Stimulated activated CD8-positive, alpha-beta memory T cell treated with anti-CD3 and anti-CD28 coated beads, Interleukin-4, amount 100 ng/mL, for 1 hour (primary cell): Measurements from ENCODE around the gene LRRC3C.

Experiments used
- DNase-seq, 2 donors: peaks; one replicate each; pipeline ENCODE4 v3.0.0-alpha.2; 2020; ENCODE audit warnings: low read depth in 2 of 2, low spot score in 1 of 2

Gene LRRC3C

DNA sequence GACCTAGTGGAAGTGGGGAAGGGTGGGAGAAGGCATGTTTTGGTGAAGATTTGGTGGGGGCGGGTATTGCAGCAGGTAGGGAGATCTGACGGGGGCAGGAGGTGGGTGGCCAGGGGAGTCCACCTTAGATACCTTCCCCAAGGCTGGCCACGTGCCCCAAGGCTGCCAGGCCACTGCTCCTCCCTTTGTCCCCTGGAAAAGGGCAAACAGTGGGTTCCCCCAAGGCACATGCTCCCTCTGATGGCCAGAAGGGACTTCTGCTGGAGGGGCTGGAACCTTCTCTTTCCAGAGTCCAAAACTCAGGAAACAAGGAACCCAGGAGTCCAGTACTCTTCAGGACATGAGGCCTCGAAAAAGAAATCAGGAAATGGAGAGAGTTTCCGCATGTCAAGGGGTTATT, 46.9 kb downstream of the LRRC3C start:
- DNase-seq: no peak

DNA sequence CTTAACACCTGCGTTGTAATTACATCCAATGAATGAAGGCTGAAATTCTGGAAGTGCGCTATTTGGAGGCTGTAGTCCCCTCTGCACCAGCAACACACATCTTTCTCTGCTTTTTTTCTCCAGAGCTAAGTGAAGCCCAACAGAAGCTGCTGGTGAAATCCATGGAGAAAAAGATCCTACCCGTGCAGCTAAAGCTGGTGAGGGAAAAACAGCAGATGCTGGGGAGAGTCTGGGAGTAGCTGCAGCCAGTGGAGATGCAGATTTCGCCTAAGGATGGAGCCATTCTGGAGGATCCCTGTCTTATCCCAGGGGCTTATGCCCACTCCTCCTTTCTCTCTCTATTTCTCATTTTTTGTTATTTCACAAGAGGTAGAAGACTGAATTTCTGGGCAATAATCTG, 48.3 kb downstream of the LRRC3C start:
- no peak for DNase-seq

DNA sequence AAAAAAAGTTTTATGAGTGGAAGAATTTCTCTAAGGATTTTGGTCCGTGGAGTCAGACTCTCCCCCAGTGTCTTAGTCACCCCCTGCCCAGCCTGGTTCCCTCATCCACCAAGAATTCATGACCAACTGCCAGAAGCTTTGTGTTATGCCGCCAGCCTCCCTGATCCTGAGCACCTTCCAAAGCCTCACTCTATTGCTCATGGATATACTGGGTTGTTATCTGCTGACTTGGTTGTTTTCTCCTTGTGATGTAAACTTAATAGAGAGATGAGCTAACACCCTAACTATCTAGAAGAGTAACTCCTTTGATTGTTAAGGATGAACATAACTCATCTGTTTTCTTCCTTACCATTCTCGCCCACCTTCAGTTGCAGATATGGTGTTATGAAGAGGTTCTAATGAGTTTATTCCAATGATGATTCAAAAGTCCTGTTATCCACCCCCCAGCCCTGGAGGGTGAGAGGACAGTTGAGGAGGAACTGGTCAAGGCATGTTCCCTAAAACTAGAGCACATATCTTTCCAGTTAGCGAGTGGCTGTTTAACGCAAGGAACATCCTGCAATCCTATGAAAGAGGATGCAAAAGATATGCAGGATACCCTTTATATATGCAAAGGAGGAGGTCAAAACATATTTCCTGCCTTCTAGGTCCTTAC, 51.6 kb downstream of the LRRC3C start:
- DNase-seq: no peak

DNA sequence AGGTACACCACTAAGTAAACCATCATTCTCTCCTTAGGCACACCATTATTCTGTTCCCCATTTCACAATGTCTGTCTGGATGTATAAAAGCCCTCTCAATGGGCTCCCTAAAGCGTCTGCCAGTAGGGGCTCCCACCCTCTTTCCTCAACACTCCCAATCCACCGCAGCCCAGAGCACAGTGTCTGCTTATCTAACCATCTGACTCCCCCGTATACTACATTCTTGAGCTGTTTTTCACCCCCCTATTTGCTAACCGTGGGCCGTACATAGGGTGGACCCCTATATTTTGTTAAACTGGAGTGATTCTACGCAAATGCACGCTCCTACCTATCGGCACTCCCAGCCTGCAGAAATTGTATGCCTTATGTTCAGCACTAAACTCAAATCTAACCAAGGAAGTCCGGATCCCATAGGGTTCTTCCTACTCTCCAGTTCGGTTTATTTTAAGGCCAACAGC, 52.4 kb downstream of the LRRC3C start:
- DNase-seq: no peak

DNA sequence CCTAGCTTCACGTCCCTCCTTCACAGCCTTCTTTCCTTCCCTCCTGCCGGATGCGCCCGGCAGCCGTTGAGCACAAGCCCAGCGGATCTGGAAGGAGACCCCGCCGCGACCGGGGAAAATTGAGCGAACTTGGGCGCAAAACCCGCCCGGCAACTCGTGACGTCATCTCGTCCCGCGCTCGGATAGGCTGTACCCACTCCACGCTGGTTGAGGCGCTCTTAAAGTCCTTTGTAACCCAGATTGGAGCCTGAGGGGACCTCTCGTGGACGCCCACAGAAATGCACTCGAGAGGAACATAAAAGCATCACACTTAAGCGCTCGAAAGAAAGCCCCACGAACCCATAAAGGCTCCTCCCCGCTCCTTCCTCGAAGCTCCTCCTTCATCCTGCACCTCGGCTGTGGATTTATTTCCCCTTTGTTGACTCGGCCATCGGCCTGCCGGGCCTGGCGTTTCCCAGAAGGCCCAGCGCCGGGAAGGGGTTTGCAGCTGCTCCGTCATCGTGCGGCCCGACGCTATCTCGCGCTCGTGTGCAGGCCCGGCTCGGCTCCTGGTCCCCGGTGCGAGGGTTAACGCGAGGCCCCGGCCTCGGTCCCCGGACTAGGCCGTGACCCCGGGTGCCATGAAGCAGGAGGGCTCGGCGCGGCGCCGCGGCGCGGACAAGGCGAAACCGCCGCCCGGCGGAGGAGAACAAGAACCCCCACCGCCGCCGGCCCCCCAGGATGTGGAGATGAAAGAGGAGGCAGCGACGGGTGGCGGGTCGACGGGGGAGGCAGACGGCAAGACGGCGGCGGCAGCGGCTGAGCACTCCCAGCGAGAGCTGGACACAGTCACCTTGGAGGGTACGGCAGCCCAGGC, 53.0 kb downstream of the LRRC3C start, which contains the start of gene PSMD3:
TSS of gene PSMD3 (plus strand) at position 457 of the 856 bp plus-strand sequence. CDS start at position 621, 164 bp downstream.
- peak; percentile 93 to 94 for DNase-seq

DNA sequence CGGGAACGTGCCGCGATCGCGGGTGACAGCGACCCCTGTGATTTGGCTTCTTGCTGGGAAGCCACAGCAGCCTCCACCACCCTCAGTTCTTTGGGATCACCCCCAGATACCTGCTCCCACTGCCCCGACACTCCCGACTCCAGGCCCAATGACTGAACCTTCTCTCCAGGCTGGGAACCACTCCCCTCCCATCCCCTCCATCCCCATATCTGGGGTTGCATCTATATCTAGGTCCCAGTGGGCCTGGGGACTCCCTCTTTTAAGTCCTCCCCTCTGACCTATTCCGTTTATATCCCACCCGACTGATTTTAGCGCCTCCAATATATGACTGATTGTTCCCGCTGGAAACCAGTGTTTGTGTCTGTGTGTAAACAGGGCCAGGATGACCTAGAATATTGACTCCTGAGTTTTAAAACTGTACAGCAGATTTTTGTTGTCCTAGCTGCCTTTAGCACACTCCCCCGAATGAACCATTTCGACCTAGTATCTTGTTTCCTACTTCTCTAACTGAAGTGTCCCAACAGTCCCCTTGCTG, 53.7 kb downstream of the LRRC3C start:
- DNase-seq: no peak

DNA sequence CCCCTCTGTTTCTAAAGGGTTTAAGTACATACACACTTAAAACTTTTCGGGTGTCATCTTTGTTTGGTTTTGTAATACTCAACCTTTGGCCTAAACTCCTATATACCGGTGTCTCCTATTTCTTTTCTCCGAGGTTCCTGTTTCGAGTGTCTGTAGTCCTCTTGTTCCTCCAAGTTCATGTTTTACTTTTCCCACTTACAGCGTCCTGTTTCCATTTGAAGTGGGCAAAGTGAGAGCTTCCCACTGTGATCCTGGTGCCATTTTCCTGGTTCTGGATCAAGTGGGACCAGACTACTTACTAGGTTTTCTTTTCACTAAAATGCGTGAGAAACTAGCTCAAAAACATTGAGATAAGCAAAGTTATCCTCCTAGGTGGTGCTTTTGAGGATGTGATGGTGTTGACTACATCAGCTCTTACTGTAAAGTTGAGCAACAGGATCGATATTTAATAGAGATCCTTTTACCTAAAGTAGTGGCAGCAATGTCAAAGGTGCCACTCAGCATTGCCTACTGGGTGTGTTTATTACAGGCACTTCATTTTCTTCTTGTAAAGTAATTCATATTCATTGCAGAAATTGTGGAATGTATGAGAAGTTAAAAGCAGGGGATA, 54.3 kb downstream of the LRRC3C start:
- DNase-seq: no peak

DNA sequence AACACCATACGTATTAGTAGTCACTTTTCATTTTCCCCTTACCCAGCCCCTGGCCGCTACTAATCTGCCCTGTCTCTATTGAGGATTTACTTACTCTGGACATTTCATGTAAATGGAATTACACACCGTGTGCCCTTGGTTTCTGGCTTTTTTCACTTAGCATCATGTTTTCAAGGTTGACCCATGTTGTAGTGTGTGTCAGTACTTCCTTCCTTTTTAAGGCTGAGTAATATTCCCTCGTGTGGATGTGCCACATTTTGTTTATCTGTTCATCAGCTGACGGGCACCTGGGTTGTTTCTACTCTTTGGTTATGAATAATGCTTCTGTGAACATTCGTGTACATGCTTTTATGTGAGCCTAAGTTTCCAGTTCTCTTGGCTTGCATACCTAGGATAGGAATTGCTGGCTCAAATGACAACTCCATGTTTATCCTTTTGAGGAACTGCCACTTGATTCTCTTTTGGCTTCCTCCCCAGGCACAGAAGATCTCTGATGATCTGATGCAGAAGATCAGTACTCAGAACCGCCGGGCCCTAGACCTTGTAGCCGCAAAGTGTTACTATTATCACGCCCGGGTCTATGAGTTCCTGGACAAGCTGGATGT, 60.8 kb downstream of the LRRC3C start:
- no peak for DNase-seq

DNA sequence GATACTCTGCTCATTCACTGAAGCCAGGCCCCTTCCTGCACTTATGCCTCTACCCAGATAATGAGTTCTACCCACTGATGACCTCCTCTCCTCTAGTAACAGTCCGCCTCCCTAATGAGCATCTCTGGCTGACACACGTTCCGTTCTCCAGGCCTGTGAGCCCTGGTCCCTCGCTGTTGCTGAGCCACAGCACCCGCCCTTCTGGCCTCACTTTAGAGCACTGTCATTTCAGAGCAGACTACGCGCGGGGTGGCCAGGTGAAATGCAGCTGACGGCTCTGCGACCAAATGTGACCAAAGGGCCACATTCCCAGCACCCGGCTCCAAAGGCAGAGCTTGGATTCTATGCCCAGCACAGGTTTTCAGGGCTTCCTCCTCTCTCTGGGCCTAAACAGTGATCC, 66.9 kb downstream of the LRRC3C start:
- DNase-seq: no peak
